H1 (cell line): ENCODE results near the gene HS2ST1.

Experiments used
- CHD2 ChIP-seq: IDR thresholded peaks from 2 replicates; pipeline ENCODE4 v1.6.1; 2012; ENCODE audit warnings: low read length, improper control_type of control experiment
- TF ChIP-seq, protein P1 (sequence below), 3 experiments: IDR thresholded peaks; 1 replicate in 2 of 3; 2 replicates in 1 of 3; pipeline versions ENCODE4 v1.5.1 to v1.6.1; 2011; ENCODE audit warnings: low read length in 3 of 3, mild to moderate bottlenecking in 3 of 3, inconsistent platforms in 2 of 3, low read depth in 1 of 3, moderate library complexity in 1 of 3; ENCODE audit not compliant: insufficient read depth in 1 of 3; ENCODE audit errors: control extremely low read depth in 1 of 3

DNA sequence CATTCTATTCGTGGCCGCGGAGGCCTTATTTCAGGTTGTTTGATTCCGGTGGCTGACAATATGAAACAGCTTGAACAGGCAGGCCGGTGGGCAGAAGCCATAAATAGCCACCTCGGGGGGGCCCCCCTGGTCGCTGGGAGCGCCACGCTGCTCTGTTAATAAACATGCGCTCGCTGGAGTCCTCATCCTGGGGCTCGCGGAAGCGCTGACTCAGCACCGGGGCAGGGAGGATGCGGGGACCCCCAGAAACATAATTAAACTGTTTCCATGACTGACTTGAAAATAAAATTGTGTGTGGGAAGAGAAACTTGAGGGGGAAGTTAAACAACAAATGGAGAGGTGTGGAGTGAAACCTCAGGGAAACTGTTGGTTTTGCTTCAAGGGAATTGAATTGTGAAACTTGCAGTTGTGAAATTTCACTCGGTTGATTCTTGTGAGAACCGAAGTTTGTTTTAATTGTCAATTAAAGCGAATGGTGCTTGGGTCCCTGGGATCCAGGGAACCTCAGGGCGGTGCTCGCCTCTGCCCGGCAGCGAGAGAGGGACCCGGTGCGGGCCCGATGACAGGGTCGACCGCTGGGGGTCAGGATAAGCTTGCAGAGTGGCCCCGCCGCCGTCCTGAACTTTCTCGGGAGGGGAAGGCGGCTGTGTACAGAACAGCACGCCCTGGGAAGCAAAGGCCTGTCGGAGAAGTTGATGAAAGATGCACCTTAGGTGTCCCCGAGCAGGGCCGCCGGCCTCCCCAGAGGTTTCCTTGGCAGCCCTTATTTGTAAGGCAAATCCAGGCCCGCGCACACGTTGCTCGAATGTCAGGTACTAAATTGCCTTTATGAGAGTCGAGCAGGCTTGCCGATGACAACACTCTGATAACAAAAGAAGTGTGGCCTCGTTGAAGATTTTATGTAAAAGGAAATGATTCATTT lies 237.3 kb downstream of the HS2ST1 start:
- TF ChIP-seq, protein P1, sequence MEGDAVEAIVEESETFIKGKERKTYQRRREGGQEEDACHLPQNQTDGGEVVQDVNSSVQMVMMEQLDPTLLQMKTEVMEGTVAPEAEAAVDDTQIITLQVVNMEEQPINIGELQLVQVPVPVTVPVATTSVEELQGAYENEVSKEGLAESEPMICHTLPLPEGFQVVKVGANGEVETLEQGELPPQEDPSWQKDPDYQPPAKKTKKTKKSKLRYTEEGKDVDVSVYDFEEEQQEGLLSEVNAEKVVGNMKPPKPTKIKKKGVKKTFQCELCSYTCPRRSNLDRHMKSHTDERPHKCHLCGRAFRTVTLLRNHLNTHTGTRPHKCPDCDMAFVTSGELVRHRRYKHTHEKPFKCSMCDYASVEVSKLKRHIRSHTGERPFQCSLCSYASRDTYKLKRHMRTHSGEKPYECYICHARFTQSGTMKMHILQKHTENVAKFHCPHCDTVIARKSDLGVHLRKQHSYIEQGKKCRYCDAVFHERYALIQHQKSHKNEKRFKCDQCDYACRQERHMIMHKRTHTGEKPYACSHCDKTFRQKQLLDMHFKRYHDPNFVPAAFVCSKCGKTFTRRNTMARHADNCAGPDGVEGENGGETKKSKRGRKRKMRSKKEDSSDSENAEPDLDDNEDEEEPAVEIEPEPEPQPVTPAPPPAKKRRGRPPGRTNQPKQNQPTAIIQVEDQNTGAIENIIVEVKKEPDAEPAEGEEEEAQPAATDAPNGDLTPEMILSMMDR (IDR thresholded peaks at IDR 0.05; ENCODE audit: control extremely low read depth in 1 of 3, insufficient read depth in 1 of 3, low read depth in 1 of 3, low read length in 3 of 3) = peak; percentile 62 to 80 (median 75)
- TF ChIP-seq CHD2 = no peak
